HTR-8/SVneo (cell line): ENCODE results near the gene GGT5.
A peak's percentile ranks its signal among the peaks of the same experiment; 100 is the strongest.
"Not testable (repeated sequence)": the region's sequence is repeated elsewhere in the genome, so short reads cannot be mapped to it uniquely, and the experiment has no call there.

Experiments
- DNase-seq: peaks from one replicate; pipeline ENCODE4 v3.0.0; 2011; ENCODE audit warnings: low spot score, mixed read lengths; ENCODE audit not compliant: insufficient read length
- FAIRE-seq: peaks from 2 replicates; lab custom pipeline; 2011; peaks lifted over from hg19 to GRCh38; lab: Jason Lieb, UNC

The GGT5 gene, protein sequence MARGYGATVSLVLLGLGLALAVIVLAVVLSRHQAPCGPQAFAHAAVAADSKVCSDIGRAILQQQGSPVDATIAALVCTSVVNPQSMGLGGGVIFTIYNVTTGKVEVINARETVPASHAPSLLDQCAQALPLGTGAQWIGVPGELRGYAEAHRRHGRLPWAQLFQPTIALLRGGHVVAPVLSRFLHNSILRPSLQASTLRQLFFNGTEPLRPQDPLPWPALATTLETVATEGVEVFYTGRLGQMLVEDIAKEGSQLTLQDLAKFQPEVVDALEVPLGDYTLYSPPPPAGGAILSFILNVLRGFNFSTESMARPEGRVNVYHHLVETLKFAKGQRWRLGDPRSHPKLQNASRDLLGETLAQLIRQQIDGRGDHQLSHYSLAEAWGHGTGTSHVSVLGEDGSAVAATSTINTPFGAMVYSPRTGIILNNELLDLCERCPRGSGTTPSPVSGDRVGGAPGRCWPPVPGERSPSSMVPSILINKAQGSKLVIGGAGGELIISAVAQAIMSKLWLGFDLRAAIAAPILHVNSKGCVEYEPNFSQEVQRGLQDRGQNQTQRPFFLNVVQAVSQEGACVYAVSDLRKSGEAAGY

DNA sequence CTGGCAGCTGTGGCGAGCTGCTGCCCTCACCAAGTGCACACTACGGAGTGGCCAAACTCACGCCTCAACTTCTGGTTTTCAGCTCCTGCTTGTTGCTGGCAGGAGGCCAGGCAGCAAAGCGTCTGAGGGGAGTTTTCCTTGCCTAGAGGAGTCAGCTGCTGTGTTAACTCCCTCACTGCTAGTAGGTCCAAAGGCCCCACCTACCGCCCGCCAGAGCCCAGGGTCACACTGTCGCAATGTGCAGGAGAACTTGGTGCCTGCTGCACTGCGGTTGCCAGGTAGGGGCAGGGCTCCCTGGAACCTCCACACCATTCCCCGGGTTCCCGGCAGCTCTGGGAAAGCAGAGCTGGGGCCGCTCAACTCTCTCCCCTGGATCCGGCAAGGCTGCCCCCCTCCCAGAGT is at the start of gene GGT5:
GGT5 (minus strand) TSS at position 53 of the 402 bp plus-strand sequence. CDS start 357 bp downstream, outside the sequence.
- DNase-seq, FAIRE-seq: not testable (repeated sequence)

DNA sequence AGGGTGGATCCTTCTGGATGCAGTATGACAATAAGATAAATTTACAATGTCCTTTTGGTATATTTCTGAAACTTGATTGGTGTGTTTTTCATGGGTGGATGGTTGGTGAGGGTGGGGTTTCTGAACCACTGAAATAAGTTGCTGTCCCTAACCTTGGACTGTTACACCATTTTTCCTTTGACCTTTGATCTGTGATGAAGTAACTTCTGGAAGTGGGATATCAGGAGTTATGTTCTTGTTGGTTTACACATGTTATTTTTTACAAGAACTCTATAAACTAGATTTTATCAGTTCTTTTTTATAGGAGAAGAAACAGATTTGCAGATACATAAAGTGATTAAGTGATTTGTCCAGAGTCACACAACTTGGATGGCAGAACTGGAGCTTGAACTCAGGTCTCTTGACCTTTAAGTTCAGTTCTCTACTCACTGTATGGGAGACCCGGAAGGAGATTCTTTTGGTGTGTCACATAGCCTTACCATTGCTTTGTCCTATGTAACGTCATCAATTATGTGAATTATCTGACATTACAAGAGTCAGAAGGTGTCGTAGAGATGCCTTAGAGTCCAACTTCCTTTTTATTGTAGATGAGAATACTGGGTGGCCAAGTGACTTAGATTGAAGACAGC is 47.4 kb upstream of the GGT5 start:
- FAIRE-seq, DNase-seq: not testable (repeated sequence)

DNA sequence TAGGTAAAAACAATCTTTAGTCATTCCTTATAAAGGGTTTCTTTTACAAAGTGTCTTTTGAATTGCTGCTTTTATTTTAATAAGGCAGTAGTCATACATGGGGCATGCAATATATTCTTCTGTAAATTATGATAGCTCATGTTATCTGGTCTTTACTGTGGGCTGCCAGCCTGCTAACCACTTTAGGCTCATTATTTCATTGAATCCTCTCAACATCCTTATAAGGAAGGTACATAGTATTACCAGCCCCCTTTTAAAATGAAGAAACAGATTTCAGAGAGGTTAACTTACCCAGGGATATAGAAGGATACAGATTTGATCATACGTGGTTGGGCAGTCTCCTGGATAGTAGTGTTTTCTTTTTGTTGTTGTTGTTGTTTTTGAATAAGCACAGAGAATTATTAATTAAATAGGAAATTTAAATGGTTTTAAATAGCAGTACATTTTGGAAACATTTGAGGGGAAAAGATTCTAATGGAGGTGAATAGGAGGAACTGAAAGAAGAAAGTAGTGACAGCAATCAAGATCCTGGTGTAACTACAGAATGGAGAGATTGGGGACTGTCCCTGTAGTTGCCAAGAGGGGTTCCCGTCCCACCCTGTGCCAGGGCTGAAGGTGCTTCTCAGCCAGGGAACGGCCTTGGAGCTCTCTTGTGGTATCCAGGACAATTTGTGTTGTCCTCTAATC is 46.8 kb upstream of the GGT5 start:
- DNase-seq = no peak
- FAIRE-seq = no peak

DNA sequence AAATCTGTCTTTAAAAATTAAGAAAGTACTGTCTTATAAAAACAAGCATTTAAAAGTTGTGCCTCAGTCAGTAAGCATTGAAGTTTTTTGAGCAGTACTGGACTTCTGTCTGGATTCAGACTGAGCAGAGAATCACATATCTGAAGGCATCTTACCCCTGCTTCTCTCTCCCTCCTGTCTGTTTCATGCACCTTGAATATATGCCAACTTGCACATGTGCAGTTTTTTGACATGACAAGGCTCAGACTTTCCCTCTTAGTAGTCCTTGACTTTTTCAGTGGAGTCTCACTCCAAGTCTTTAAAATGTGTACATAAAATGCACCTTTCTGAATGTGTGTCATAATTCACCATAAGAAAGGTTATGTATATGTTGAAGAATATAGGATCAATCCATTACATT is 45.6 kb upstream of the GGT5 start:
- DNase-seq = no peak
- no peak for FAIRE-seq

DNA sequence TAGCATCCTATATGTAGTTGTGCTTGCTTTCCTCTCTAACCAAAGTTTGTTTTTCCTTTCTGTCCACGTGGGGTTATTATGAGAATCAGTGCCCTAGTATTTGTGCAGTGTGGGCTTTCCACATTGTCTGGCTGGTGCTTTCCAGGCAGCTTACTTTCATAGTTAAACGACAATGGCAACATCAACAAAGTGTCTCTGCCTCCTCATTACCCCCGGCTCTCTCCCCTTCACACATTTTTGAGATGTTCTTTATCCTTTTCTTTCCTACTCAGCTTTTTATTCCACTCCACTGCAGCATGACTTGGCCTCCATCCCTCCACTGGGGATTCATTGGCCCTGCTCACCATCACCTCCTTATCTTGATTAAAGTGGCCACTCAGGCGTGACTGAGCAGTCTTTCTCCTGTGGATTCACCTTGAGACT is 44.9 kb upstream of the GGT5 start:
- no peak for DNase-seq
- no peak for FAIRE-seq

DNA sequence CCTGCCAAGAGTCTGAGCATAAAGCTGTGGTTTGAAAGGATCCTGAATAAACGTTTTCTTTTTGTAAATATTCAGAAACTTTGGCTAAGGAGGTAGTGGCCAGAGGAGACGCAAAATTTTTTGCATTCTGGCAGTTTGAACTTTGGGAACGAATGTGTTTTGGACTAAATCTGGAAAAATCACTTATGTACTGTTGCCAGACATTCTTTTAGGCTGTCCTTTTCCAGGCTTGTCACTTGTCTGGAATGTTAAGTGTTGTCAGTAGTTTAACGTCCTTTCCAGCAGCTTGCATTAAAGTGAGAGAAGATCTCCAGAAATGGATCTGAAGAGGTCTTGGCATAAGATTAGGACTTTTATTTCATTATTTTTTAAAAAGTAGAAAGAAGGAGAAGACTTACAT is 44.2 kb upstream of the GGT5 start:
- peak; percentile 31 for DNase-seq
- FAIRE-seq = no peak

DNA sequence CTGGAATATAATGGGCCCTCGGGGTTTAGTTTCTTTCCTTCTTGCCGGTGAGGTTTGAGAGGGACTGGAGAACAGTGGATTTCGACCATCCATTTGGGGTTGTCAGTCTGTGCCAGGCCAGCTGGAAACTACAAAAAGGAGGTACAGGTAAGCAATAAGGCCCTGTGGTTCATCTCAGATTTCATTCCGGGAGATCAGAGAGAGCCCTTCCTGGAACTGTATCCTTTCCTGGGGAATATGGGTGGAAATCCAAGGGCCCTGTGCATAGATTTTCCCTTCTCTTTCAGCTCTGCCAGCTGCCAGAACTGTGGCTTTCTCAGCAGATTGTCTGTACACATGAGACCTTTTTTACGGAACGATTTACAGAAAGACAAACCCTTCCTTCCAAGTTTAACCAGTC is 42.9 kb upstream of the GGT5 start:
- not testable (repeated sequence) for DNase-seq, FAIRE-seq

DNA sequence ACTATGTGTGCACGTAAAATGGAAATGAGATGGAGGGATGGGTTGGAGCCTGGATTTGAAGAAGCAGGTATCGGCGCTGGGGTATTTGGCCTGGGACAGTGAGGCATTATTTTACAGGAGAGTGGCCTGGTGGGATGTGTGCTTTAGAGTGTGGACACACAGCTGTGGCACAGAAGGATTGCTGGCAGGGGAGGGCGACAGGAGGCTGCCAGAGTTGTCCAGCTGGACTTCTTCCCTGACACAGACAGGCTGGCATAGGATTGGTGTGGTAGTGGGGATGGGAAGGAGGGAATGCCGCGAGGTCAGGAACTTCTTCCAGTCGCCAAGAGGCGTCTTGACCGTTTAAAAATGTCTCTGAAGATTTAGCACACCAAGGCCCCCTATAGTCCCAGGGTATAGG is 42.3 kb upstream of the GGT5 start:
- not testable (repeated sequence) for DNase-seq, FAIRE-seq

DNA sequence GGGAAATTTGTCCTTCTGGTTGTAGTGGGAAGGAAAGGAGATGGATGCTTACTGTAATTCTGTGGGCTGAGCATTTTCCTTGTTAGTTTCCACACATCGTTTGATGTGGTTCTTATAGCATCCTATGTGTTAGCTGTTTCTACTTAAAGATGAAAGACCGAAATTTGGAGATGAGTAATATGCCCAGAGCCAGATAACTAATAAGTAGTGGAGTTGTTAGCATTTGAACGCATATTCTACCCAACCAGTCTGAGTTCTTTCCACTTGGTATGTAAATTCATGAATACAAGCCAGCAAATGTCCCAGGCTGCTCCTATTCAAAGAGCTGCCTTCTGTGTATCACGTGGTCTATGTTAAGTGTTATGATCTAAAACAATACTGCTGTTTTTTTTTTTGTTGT is 40.4 kb upstream of the GGT5 start:
- no peak for FAIRE-seq

DNA sequence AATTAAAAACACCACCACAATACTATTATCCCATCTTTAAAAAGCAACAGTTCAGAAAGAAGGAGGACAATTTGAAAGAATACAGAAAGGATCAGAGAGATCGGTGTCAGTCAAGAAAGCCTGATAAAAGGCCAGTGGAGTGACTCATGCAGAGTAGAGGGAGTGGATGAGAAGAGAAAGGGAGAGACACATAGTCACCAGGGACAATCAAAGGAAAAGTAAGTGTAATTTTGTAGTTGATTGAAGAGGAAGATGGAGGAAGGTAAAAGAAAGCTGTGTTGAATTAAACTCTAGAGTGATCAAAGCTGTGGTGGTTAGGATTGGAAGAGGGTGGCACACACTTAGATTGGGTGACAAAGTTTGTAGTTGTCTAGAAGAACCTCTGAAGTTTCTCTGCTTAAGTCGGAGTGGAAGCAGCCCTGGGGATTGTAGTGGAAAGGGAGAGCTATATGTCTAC is 39.9 kb upstream of the GGT5 start:
- no peak for FAIRE-seq
- DNase-seq = no peak

More for the DNA sequence above, 40.4 kb upstream of the GGT5 start:
- DNase-seq = no peak

DNA sequence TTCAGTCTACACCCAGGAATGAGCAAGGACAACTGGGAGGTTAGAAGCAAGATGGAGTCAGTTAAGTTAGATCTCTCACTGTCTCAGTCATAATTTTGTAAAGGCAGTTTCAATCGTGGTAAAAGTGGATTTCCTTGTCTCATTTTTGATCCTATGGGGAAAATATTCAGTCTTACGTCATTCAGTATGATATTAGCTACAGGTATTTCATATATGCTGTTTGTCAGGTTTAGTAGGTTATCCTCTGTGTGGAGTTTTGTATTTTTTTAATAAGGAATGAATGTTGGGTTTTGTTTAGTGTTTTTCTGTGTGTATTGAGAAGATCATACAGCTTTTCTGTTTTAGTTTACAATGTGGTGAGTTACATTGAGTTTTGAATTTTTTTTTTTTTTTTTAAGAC is 37.5 kb upstream of the GGT5 start:
- FAIRE-seq (no peak), DNase-seq (no peak)

DNA sequence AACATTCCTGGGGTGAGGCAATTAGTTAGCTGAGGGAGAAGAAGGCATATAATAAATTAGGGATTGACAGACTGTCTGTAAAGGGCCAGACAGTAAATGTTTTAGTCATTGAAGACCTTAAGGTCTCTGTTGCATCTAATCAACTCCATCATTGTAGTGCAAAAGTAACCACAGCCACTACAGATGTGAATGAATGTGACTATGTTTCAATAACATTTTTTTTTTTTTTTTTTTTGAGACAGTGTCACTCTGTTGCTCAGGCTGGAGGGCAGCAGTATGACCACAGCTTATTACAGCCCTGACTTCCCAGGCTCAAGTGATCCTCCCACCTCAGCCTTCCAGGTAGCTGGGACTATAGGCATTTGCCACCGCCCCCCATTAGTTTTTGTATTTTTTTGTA is 35.5 kb upstream of the GGT5 start:
- DNase-seq, FAIRE-seq: not testable (repeated sequence)

DNA sequence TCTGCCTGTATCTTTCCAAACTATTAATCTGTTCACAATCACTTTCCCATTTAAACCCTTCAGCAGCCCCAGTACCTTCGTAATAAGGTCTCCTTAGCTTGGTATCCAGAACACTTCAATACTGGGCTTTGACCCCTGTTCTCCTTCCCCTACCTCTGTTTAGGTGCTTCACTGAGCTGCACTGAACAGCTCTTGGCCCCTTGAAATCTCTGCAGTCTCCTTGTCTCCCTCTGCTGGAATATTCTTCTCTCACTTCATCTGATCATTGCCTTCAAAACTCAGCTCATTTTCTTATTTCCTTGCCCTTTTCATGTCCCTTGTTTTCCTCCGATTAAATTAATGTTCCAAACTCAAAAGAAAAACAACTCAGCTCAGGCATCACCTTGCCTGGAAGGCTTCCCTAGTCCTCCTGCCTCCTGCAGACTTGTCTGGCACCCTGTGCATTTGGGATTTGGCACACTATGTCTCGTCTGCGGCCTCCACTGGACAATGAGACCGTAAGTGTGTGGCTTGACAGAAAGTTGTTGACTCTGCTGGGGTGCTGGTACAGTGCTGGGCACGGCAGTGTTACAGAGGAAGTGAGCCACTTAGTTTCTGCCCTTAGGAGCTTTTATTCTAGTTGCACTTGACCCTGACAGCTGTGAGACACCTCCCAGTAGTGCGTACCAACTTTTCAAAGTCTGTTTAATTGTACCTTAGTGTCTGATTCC is 30.0 kb upstream of the GGT5 start:
- DNase-seq, FAIRE-seq: not testable (repeated sequence)

DNA sequence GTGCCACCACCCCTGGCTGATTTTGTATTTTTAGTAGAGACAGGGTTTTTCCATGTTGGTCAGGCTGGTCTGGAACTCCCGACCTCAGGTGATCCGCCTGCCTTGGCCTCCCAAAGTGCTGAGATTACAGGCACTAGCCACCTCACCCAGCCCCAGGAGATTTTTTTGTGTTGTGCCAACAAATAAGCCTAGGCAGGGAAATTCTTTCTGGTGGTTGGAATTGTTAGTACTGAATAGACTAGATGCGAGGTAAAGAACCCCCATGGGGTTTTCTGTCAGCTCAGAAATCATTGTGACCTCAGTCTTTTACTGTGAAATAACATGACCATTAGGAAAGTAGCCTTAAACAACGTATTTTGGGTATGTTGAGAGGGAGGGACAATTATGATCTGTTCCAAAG is 29.0 kb upstream of the GGT5 start:
- DNase-seq, FAIRE-seq: not testable (repeated sequence)

DNA sequence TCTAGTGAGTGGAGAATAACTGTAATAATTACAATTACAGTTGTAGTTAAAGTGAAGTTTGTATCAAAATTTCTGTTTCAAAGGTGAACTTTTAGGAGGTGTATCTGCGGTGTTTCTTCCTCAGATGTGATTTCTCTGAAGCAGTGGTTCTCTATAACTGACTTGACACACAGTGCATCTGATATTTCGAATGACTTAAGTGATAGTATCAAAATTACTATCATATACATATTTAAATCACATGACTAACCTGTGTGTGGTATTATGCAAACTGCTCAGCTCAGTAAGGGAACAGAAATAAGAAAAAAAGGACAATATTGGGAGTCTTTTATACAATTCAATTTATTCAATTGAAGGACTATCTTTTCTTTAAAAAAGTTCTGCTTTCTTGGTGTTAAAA is 28.1 kb upstream of the GGT5 start:
- not testable (repeated sequence) for FAIRE-seq, DNase-seq

DNA sequence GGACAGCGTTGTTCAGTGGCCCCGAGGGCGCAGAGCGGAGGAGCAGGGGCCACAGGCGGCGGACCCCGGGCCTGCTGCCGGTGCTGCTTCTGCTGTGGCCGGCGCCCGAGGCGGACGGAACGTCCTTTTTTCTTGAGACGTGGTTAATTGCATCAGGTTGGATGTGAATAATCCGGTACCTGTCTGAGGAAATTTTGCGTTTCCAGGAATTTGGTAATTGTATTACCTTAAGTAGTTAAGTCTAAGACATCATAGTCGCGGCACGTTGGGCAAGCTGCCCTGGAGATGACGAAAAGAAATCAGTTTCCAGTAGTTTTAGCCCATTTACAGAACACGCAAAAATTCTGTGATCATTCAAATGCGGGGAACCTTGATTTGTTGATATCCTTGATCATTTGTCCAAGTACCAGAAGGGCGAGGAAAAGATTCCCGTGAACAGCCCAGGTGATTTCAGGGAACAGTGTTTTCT is 26.5 kb upstream of the GGT5 start:
- FAIRE-seq (no peak), DNase-seq (no peak)

DNA sequence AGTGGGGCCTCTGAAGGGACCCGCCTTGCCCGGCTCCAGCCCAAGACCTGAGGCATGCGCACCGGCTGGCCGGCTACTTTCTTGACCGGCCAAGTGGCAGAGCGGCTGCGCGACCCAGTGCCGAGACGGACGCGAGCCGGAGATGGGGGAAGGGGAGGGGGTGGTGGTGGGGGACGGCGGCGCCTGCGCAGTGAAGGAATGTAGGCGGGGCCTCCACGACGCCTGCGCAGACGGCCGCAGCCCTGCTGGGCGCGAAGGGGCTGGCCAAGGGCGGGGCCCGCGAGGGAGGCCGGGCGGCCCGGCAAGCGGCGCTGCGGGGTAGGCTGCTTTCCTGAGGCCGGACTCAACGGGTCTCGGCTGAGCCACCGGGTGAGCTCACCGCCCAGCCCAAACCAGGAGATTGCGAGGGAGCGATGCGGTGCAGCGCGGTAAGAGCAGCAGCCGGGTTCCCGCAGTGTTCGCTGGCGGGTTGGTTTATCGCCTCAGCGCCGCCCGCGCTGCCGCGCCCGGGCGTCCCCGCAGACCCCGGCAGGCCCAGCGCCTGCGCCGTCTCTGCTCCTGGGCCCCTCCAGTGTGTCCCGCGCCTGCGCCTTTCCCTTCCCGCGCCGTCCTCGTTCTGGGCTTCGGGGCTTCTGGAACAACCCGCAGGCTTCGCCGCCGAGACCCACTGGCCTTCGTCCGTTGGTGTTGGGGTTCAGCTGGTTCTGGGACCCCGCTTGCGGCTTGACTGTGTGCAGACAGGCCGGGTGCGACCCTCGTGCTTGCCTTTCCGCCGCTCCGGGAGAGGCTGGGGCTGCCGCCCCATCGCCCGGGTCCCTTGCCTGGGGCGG is 25.9 kb upstream of the GGT5 start, which contains the start of gene SPECC1L:
SPECC1L (plus strand) TSS at position 276 of the 830 bp plus-strand sequence. CDS start 31,401 bp downstream, outside the sequence.
- peak; percentile 83 for DNase-seq
- no peak for FAIRE-seq

DNA sequence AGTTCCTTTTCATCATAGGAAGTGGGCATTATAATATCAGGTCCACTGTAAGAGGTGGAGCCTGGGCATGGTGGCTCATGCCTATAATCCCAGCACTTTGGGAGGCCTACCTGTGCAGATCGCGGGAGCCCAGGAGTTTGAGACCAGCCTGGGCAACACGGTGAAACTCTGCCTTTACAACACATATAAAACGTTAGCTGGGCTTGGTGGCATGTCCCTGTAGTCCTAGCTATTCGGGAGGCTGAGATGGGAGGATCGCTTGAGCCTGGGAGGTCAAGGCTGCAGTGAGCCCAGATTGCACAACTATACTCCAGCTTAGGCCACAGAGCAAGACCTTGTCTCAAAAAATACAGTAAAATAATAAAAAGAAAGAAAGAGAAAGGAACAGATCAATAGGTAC is 21.6 kb upstream of the GGT5 start:
- not testable (repeated sequence) for DNase-seq, FAIRE-seq

DNA sequence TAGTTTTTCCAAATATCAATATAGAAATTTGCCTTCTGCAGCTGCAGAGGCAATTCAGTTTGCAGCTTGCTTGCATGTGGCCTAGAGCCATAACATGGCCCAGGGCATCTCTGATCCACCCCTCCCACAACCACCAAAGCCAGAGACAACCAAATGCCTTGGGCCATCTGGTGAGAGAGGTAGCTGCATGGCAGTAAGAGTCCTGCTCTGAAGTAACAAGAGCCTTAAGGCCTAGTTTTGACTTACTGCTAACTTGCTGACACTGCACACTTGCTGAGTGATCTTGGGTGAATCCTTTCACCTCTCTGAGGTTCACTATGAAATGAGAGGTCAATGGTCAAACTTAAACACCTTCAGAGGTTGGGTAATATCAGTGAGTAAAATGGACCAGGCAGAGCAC is 20.9 kb upstream of the GGT5 start:
- DNase-seq (no peak), FAIRE-seq (no peak)
